ENCODE results near the gene GRIA1. TPM values are rescaled to one million over a fixed set of nuclear protein-coding genes. Genes with fewer than 3 reads are reported as not detected.
"Not testable (repeated sequence)": the region's sequence is repeated elsewhere in the genome, so short reads cannot be mapped to it uniquely, and the experiment has no call there.

GRIA1 gene
- total RNA-seq, 2 donors from 2014 or later = 0.12 to 1.2 TPM

DNA sequence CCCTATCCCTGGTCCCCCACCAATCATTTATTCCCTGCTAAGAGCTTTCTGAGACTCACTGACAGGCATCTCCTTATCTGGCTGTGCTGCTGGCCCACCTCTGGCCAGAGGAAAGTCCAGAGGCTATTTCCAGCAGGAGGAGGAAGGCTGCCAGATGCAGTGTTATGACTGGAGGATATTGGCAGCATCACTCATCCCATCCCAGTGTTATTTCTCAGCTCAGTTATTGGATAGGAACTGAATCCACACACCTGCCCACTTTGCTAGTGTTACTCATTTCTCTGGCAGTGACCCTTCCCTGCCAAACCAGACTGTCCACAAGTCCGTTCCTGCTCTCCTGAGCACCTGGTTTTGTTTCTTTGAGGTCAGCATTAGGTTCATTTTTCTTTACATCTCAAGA, 228.2 kb downstream of the GRIA1 start:
- Histone ChIP-seq H3K27me3 (no peaks in the 10 kb centered on the region), H3K27ac (no peak overlapping the region), H3K36me3 (no peaks in the 10 kb centered on the region), H3K4me1 (no peaks in the 10 kb centered on the region), H3K9me3 (no peaks in the 10 kb centered on the region), H3K4me3 (no peak overlapping the region)
- TF ChIP-seq, protein P1, sequence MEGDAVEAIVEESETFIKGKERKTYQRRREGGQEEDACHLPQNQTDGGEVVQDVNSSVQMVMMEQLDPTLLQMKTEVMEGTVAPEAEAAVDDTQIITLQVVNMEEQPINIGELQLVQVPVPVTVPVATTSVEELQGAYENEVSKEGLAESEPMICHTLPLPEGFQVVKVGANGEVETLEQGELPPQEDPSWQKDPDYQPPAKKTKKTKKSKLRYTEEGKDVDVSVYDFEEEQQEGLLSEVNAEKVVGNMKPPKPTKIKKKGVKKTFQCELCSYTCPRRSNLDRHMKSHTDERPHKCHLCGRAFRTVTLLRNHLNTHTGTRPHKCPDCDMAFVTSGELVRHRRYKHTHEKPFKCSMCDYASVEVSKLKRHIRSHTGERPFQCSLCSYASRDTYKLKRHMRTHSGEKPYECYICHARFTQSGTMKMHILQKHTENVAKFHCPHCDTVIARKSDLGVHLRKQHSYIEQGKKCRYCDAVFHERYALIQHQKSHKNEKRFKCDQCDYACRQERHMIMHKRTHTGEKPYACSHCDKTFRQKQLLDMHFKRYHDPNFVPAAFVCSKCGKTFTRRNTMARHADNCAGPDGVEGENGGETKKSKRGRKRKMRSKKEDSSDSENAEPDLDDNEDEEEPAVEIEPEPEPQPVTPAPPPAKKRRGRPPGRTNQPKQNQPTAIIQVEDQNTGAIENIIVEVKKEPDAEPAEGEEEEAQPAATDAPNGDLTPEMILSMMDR (IDR thresholded peaks at IDR 0.05) = no peak
- no peak for DNase-seq (ENCODE audit: low spot score)

DNA sequence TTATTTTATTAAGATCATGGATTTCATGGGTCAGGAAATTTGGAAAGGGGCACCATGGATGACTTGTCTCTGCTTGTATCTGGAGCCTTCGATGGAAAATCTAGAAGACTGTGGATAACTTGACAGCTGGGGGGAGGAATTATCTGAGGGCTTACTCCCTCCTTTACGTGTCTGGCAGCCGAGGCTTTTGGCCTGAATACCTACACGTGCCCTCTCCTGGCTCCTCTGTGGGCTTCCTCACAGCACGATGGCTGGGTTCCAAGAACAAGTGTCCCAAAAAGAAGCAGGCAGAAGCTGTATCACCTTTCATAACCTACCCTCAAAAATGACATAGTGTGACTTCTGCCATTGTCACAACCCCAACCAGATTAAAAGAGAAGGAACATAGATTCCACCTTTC, 228.9 kb downstream of the GRIA1 start:
- H3K4me1 ChIP-seq = no peaks in the 10 kb centered on the region
- H3K36me3 ChIP-seq = no peaks in the 10 kb centered on the region
- no peak overlapping the region for H3K4me3 ChIP-seq
- H3K27ac ChIP-seq = no peak overlapping the region
- TF ChIP-seq, protein P1 (IDR thresholded peaks at IDR 0.05) = no peak
- no peaks in the 10 kb centered on the region for H3K27me3 ChIP-seq
- DNase-seq (ENCODE audit: low spot score) = no peak
- H3K9me3 ChIP-seq = no peaks in the 10 kb centered on the region

DNA sequence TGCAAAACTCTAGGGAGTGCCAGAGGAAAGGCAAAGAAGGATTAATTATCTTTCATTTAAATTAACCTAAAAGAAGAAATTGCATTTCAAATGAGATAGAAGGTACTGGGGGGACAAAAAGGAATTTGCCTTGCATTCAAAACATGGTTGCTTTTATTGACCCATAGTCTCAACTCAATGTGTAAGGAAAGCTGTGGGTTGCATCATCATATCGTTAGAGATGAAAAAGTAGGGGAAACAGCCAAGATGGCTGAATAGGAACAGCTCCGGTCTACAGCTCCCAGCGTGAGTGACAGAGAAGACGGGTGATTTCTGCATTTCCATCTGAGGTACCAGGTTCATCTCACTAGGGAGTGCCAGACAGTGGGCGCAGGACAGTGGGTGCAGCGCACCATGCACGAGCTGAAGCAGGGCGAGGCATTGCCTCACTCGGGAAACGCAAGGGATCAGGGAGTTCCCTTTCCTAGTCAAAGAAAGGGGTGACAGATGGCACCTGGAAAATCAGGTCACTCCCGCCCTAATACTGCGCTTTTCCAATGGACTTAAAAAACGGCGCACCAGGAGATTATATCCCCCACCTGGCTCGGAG, 232.6 kb downstream of the GRIA1 start:
- not testable (repeated sequence) for H3K4me3 ChIP-seq; DNase-seq (ENCODE audit: low spot score); H3K4me1 ChIP-seq; H3K27me3 ChIP-seq; H3K9me3 ChIP-seq; H3K27ac ChIP-seq; H3K36me3 ChIP-seq

DNA sequence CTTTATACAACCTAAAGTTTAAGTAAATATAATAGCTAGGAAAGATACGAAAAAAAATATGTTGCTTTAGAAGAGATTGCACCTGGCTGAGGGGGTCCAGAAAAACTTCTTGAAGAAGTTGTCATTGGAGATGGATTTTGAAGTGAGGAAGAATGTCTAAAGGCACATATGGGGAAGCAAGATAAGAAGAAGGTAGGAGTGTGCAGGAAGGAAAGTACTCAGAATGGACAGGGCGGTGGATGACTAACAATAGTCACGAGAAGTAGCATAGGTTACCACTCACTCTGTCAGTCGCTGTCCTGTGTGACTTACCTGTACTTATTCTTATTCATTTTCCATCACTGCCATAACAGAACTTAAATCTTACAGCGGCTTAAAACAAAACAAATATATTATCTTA, 251.6 kb downstream of the GRIA1 start:
- no peaks in the 10 kb centered on the region for H3K4me1 ChIP-seq
- H3K27me3 ChIP-seq = no peaks in the 10 kb centered on the region
- H3K9me3 ChIP-seq = no peaks in the 10 kb centered on the region
- TF ChIP-seq, protein P1 (IDR thresholded peaks at IDR 0.05) = no peak
- H3K27ac ChIP-seq = no peak overlapping the region
- DNase-seq (ENCODE audit: low spot score) = no peak
- H3K4me3 ChIP-seq = no peak overlapping the region
- no peaks in the 10 kb centered on the region for H3K36me3 ChIP-seq

DNA sequence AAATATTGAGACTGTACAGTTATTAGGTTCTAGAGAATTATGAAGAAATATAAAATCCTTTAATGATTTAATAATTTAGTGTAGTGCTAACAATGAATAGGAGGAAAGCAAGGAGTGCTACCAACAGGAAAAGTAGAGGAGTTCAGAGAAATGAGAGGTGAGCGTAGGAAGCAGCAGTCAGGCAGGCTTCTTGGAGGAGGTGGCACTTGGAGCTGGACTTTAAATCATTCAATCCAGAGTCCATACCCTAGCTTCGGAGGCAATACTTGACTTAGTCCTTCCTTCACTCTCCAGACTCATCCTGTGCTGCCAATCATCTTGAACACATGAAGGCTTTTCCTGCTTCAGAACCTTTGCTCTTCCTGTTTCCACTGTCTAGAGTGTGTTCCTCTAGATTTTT, 254.3 kb downstream of the GRIA1 start:
- Histone ChIP-seq H3K9me3 (no peaks in the 10 kb centered on the region), H3K27ac (no peak overlapping the region), H3K4me3 (no peak overlapping the region)

DNA sequence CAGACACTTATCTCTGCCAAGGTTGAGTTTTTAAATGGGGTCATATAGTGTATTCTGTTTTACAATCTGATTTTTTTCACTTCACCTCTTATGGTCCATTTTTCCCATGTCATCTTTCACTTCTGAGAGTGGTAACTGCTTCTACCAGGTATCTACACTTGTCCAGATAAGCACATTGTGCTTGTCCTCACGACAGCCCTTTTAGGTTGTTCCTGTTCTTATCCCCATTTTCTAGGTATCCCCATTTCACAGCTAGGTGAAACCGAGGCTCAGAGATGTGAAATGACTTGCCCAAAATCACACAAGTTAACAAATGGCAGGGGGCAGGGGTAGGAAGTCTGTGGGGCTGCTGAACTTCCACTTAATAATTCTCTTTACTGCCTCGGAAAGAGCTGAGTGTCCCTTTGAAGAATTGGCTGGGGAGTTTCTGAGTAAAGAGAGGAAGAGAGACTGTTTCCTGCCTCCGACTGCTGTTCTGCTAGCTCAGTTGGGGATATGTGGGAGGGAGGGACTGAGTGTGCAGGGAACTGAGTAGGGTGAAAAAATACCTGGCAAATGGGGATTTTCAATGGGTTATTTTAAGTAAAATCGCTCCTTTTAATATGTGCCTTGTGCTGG, 255.4 kb downstream of the GRIA1 start:
- H3K4me3 ChIP-seq = no peak overlapping the region
- TF ChIP-seq, protein P1 (IDR thresholded peaks at IDR 0.05) = no peak
- no peak overlapping the region for H3K27ac ChIP-seq
- no peaks in the 10 kb centered on the region for H3K36me3 ChIP-seq
- no peak for DNase-seq (ENCODE audit: low spot score)
- H3K9me3 ChIP-seq = no peaks in the 10 kb centered on the region
- no peaks in the 10 kb centered on the region for H3K4me1 ChIP-seq
- H3K27me3 ChIP-seq = no peaks in the 10 kb centered on the region

More for the DNA sequence above, 254.3 kb downstream of the GRIA1 start:
- DNase-seq (ENCODE audit: low spot score) = no peak
- H3K27me3 ChIP-seq = no peaks in the 10 kb centered on the region
- TF ChIP-seq, protein P1 (IDR thresholded peaks at IDR 0.05) = no peak
- no peaks in the 10 kb centered on the region for H3K36me3 ChIP-seq
- no peaks in the 10 kb centered on the region for H3K4me1 ChIP-seq
